GM23248 (cell line): ENCODE measurements around the gene PTCHD1. TPM values are rescaled to one million over a fixed set of nuclear protein-coding genes. Genes with fewer than 3 reads are reported as not detected.

ENCODE experiments used
- DNase-seq: peaks from one replicate; pipeline ENCODE4 v3.0.0-alpha.2; 2015
- H2AFZ ChIP-seq: fragments of 200-600 bp; sonication (generic); 2 replicates; pipeline ENCODE4 v1.6.1; 2016; ENCODE audit warnings: antibody characterized with exemption
- H3F3A ChIP-seq: fragments of 200-600 bp; sonication (generic); 2 replicates; pipeline ENCODE4 v1.6.1; 2016; ENCODE audit warnings: mild to moderate bottlenecking, antibody characterized with exemption, mixed run types; ENCODE audit not compliant: insufficient read depth
- H3K27ac ChIP-seq: fragments of 200-600 bp; sonication (generic); 2 replicates; pipeline ENCODE4 v1.5.1; 2016; ENCODE audit warnings: mild to moderate bottlenecking
- H3K27me3 ChIP-seq: fragments of 200-600 bp; sonication (generic); replicated peaks from 2 replicates; pipeline ENCODE4 v1.6.1; 2016; ENCODE audit warnings: mild to moderate bottlenecking; ENCODE audit not compliant: insufficient read depth
- H3K36me3 ChIP-seq: fragments of 200-600 bp; sonication (generic); 2 replicates; pipeline ENCODE4 v1.6.1; 2016; ENCODE audit warnings: low read depth, mild to moderate bottlenecking
- H3K4me1 ChIP-seq: fragments of 200-600 bp; sonication (generic); 2 replicates; pipeline ENCODE4 v1.6.1; 2016; ENCODE audit warnings: mild to moderate bottlenecking; ENCODE audit not compliant: insufficient read depth
- H3K4me2 ChIP-seq: fragments of 200-600 bp; sonication (generic); one replicate; pipeline ENCODE4 v1.6.1; 2016; ENCODE audit warnings: mild to moderate bottlenecking; ENCODE audit not compliant: unreplicated experiment
- H3K4me3 ChIP-seq: fragments of 200-600 bp; sonication (generic); 2 replicates; pipeline ENCODE4 v1.5.1; 2016; ENCODE audit warnings: mild to moderate bottlenecking
- H3K79me2 ChIP-seq: fragments of 200-600 bp; sonication (generic); 2 replicates; pipeline ENCODE4 v1.6.1; 2016; ENCODE audit warnings: mild to moderate bottlenecking; ENCODE audit not compliant: insufficient read depth
- H3K9ac ChIP-seq: fragments of 200-600 bp; sonication (generic); 2 replicates; pipeline ENCODE4 v1.6.1; 2016; ENCODE audit warnings: mild to moderate bottlenecking
- H3K9me2 ChIP-seq: fragments of 200-600 bp; sonication (generic); 2 replicates; pipeline ENCODE4 v1.6.1; 2016; ENCODE audit warnings: mixed run types, mild to moderate bottlenecking, moderate library complexity; ENCODE audit not compliant: insufficient read depth
- H3K9me3 ChIP-seq: fragments of 200-600 bp; sonication (generic); one replicate; pipeline ENCODE4 v1.6.1; 2017; ENCODE audit warnings: low read depth
- H4K20me1 ChIP-seq: fragments of 200-600 bp; sonication (generic); 2 replicates; pipeline ENCODE4 v1.6.0; 2016; ENCODE audit not compliant: insufficient read depth
- EZH2 ChIP-seq: fragments of 200-600 bp; sonication (generic); IDR thresholded peaks from 2 replicates; pipeline ENCODE4 v1.6.1; 2018; ENCODE audit warnings: antibody characterized with exemption, mild to moderate bottlenecking; ENCODE audit not compliant: insufficient read depth, poor library complexity, severe bottlenecking
- EZH2phosphoT487 ChIP-seq: fragments of 200-600 bp; sonication (generic); IDR thresholded peaks from 2 replicates; pipeline ENCODE4 v1.6.1; 2018; ENCODE audit warnings: antibody characterized with exemption, moderate library complexity, mild to moderate bottlenecking, low read depth; ENCODE audit not compliant: insufficient read depth
- WGBS, 2 experiments: methylation state at CpG; one replicate each; pipeline ENCODE4 v1.1.6; 2015 to 2017; ENCODE audit warnings: low lambda C conversion rate in 2 of 2, low coverage in 1 of 2; ENCODE audit errors: missing lambda C conversion rate in 2 of 2; 5-methylcytosine and 5-hydroxymethylcytosine counted together
- in situ Hi-C: fragments of 300-500 bp; cut with MboI; formaldehyde crosslinking; loops from 2 replicates; pipeline ENCODE4 v1.15.0; 2020
- polyA plus RNA-seq: library from polyadenylated mRNA; unstranded; fragments of >200 nt; fragmentation: Nextera tagmentation; extraction: Ambion mirVana; gene quantifications from 2 replicates; pipeline ENCODE4 v1.2.1, GENCODE V29; 2016
- total RNA-seq: library from RNA; depleted of rRNA; stranded (reverse); fragments of >200 nt; shearing (Covaris generic); gene quantifications from 2 replicates; pipeline ENCODE4 v1.2.3, GENCODE V29; 2014

PTCHD1 gene
- total and polyA plus RNA-seq, 2 experiments from 2014 or later: not detected

- no peak overlapping the region for H3K9ac ChIP-seq
- H4K20me1 ChIP-seq: no peaks in the 10 kb centered on the region
- TF ChIP-seq EZH2phosphoT487 (no peak), EZH2 (no peak)
- no peak overlapping the region for H3K27ac ChIP-seq
- H3K27me3 ChIP-seq: no peaks in the 10 kb centered on the region
- no peaks in the 10 kb centered on the region for H3K79me2 ChIP-seq
- no peaks in the 10 kb centered on the region for H3K36me3 ChIP-seq
- no peak overlapping the region for H2AFZ ChIP-seq
- WGBS, 2 experiments: 87 to 88% methylated on average over 17 to 19 of the region's 19 CpGs
- H3K4me3 ChIP-seq: no peak overlapping the region
- no peak for DNase-seq
- H3K9me2 ChIP-seq: no peaks in the 10 kb centered on the region
- H3K4me2 ChIP-seq: no peak overlapping the region
- no peaks in the 10 kb centered on the region for H3F3A ChIP-seq
- peaks cover 5% of the 10 kb centered on the region; the same call in 1 of the 2 replicates for H3K4me1 ChIP-seq
- no peaks in the 10 kb centered on the region for H3K9me3 ChIP-seq
- in situ Hi-C loops: no loop called here
These were observed 46.7 kb downstream of the PTCHD1 start for GRCh38 chrX:23381099-23382087.

DNA sequence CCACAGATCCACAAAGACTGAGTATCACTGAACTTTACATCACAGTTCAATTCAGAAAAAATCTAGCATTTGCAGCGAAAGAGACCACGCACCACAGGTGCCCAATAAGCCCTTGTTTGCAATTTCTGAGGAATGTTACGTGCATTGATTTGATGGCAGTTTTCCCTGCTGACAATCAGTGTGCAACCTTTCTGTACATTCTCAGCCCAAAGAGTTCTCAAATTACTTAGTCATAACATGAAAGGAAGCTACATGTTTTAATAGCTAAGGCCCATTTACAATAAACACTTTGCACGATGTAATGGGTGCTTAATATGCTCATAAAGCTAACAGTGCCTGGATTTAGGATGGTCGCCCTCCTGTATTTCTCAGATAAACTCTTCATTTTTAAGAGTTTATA is 47.9 kb downstream of the PTCHD1 start:
- Histone ChIP-seq H3K4me1 (peaks cover 5% of the 10 kb centered on the region; the same call in 1 of the 2 replicates), H3K9ac (no peak overlapping the region), H3K36me3 (no peaks in the 10 kb centered on the region), H3K79me2 (no peaks in the 10 kb centered on the region), H3K4me2 (no peak overlapping the region), H3K9me2 (no peaks in the 10 kb centered on the region), H3K4me3 (no peak overlapping the region), H2AFZ (no peak overlapping the region), H4K20me1 (no peaks in the 10 kb centered on the region), H3K27ac (no peak overlapping the region), H3F3A (no peaks in the 10 kb centered on the region), H3K27me3 (no peaks in the 10 kb centered on the region), H3K9me3 (no peaks in the 10 kb centered on the region)
- TF ChIP-seq EZH2phosphoT487 (no peak), EZH2 (no peak)
- in situ Hi-C loops: no loop called here
- DNase-seq: no peak
- 91 to 93% methylated on average over 5 of the region's 5 CpGs for WGBS, 2 experiments

GRCh38 chrX:23383411-23383810 is 48.8 kb downstream of the PTCHD1 start:
- H3K9ac ChIP-seq: no peak overlapping the region
- H3K4me1 ChIP-seq: peaks cover 5% of the 10 kb centered on the region; the same call in 1 of the 2 replicates
- no peak overlapping the region for H3K4me3 ChIP-seq
- H3K9me3 ChIP-seq: no peaks in the 10 kb centered on the region
- DNase-seq: peak; percentile 71
- no peaks in the 10 kb centered on the region for H4K20me1 ChIP-seq
- WGBS, 2 experiments: 0% methylated on average over 2 of the region's 2 CpGs
- no peaks in the 10 kb centered on the region for H3K79me2 ChIP-seq
- no peak for TF ChIP-seq EZH2phosphoT487
- no peak for TF ChIP-seq EZH2
- H3K9me2 ChIP-seq: no peaks in the 10 kb centered on the region
- H3F3A ChIP-seq: no peaks in the 10 kb centered on the region
- no peaks in the 10 kb centered on the region for H3K36me3 ChIP-seq
- in situ Hi-C loops: no loop called here
- no peak overlapping the region for H2AFZ ChIP-seq
- no peak overlapping the region for H3K4me2 ChIP-seq
- H3K27me3 ChIP-seq: no peaks in the 10 kb centered on the region
- no peak overlapping the region for H3K27ac ChIP-seq

DNA sequence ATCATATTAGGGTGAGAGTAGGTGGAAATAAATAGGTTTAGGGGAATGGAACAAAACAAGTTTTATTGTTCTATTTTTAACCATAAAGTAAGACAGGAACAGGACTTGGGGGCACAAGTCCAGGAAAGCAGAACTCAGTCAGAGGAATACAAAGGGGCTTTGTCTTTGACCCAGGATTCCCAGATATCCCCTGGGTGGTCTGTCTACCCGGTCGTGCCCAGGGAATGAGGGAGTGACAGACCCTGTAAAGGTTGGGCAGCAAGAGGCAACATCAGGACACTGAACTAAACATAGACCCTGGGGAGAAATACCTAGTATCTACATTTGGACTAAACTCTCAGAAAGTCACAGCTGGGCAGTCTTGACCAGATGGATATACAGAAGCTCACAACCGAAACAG is 50.6 kb downstream of the PTCHD1 start:
- Histone ChIP-seq H3K4me3 (no peak overlapping the region), H2AFZ (no peak overlapping the region), H3K27me3 (no peaks in the 10 kb centered on the region), H3F3A (no peaks in the 10 kb centered on the region), H3K36me3 (no peaks in the 10 kb centered on the region), H3K27ac (no peak overlapping the region), H4K20me1 (no peaks in the 10 kb centered on the region), H3K79me2 (no peaks in the 10 kb centered on the region), H3K4me2 (no peak overlapping the region), H3K9me2 (no peaks in the 10 kb centered on the region), H3K4me1 (peaks cover 5% of the 10 kb centered on the region; the same call in 1 of the 2 replicates), H3K9ac (no peak overlapping the region), H3K9me3 (no peaks in the 10 kb centered on the region)
- WGBS, 2 experiments: 55% methylated on average over 3 of the region's 3 CpGs
- TF ChIP-seq EZH2phosphoT487: no peak
- no peak for TF ChIP-seq EZH2
- in situ Hi-C loops: no loop called here
- no peak for DNase-seq
